Mucosa of descending colon (tissue), 3 donors: Measurements from ENCODE around the gene COA6. TPM values are rescaled to one million over a fixed set of nuclear protein-coding genes. Genes with fewer than 3 reads are reported as not detected.

Experiments
- ATAC-seq: fragments of 200-7000 bp; cut with Tn5 transposase; one replicate; pipeline ENCODE4 v1.9.1; 2020; ENCODE audit warnings: mild to moderate bottlenecking, moderate library complexity
- DNase-seq, 3 donors: peaks; one replicate each; pipeline ENCODE4 v3.0.0-alpha.2; 2020
- H3K36me3 ChIP-seq: fragments of 200-600 bp; one replicate; pipeline ENCODE4 v1.8.0; 2021; ENCODE audit warnings: low read depth, mild to moderate bottlenecking
- H3K4me1 ChIP-seq: fragments of 200-600 bp; one replicate; pipeline ENCODE4 v1.8.0; 2021; ENCODE audit warnings: low read depth, mild to moderate bottlenecking
- H3K4me3 ChIP-seq: fragments of 200-600 bp; one replicate; pipeline ENCODE4 v1.8.0; 2021; ENCODE audit warnings: mild to moderate bottlenecking
- H3K9me3 ChIP-seq: fragments of 200-600 bp; one replicate; pipeline ENCODE4 v1.8.0; 2021; ENCODE audit warnings: mild to moderate bottlenecking
- CTCF ChIP-seq: fragments of 200-600 bp; IDR thresholded peaks from one replicate; pipeline ENCODE4 v1.8.0; 2022; ENCODE audit warnings: antibody characterized with exemption, mild to moderate bottlenecking
- intact Hi-C, 2 donors: fragments of 100-400 bp; cut with DNase I in 1 of 2; cut with micrococcal nuclease in 1 of 2; formaldehyde crosslinking; loops; one replicate each; pipeline versions ENCODE4 v1.11.0 to v1.11.1; 2022; cut with DNase I, micrococcal nuclease
- total RNA-seq, 3 donors: library from RNA; stranded (reverse); fragmentation: NEBNext Ultra II Directional in 2 of 3; extraction: Animal tissue kit (Norgen Biotek cat#: 25700) in 2 of 3; gene quantifications; one replicate each; pipeline versions ENCODE4 v1.2.1 to v1.2.4, GENCODE V29; 2021 to 2023
- donor health status: DM: no; HTN: no; CAD: no; lungs with moderate emphysema.
- donor health status: DM: no; HTN: no; CAD: no.
- donor health status: DM: no; HTN: yes; CAD: no.

Gene COA6
- total RNA-seq, 3 donors from 2014 or later, result 29.6 to 33.1 (median 29.8) TPM

GRCh38 chr1:234405676-234406075 is 32.4 kb downstream of the COA6 start:
- DNase-seq, result no peak
- no peaks in the 10 kb centered on the region for H3K36me3 ChIP-seq
- H3K9me3 ChIP-seq, result no peaks in the 10 kb centered on the region
- H3K4me1 ChIP-seq, result no peaks in the 10 kb centered on the region
- ATAC-seq, result no peak
- intact Hi-C loops, result no loop called here
- no peak for TF ChIP-seq CTCF
- no peak overlapping the region for H3K4me3 ChIP-seq

GRCh38 chr1:234406871-234407270 is 33.6 kb downstream of the COA6 start:
- Histone ChIP-seq H3K4me3 (no peak overlapping the region), H3K4me1 (no peaks in the 10 kb centered on the region), H3K36me3 (no peaks in the 10 kb centered on the region), H3K9me3 (no peaks in the 10 kb centered on the region)
- DNase-seq (no peak), ATAC-seq (no peak)
- intact Hi-C loops, result no loop called here
- TF ChIP-seq CTCF, result no peak

GRCh38 chr1:234408757-234409156 is 35.5 kb downstream of the COA6 start:
- H3K4me3 ChIP-seq, result no peak overlapping the region
- ATAC-seq, result peak; percentile 54
- intact Hi-C loops, result no loop called here
- TF ChIP-seq CTCF, result no peak
- DNase-seq, result no peak
- no peaks in the 10 kb centered on the region for H3K9me3 ChIP-seq
- H3K36me3 ChIP-seq, result no peaks in the 10 kb centered on the region
- no peaks in the 10 kb centered on the region for H3K4me1 ChIP-seq

- Histone ChIP-seq H3K4me1 (no peaks in the 10 kb centered on the region), H3K9me3 (no peaks in the 10 kb centered on the region), H3K36me3 (no peaks in the 10 kb centered on the region), H3K4me3 (no peak overlapping the region)
- TF ChIP-seq CTCF, result no peak
- intact Hi-C loops, result no loop called here
- DNase-seq (no peak), ATAC-seq (no peak)
Observed at GRCh38 chr1:234409328-234409727, 36.1 kb downstream of the COA6 start.

- Histone ChIP-seq H3K4me1 (no peaks in the 10 kb centered on the region), H3K36me3 (no peaks in the 10 kb centered on the region), H3K4me3 (no peak overlapping the region), H3K9me3 (no peaks in the 10 kb centered on the region)
- no peak for TF ChIP-seq CTCF
- intact Hi-C loops, result no loop called here
- DNase-seq, result no peak
- no peak for ATAC-seq
Observed at GRCh38 chr1:234412830-234413229, 39.6 kb downstream of the COA6 start.

GRCh38 chr1:234413485-234413884 is 40.2 kb downstream of the COA6 start:
- ATAC-seq, result no peak
- no peaks in the 10 kb centered on the region for H3K9me3 ChIP-seq
- no peak for DNase-seq
- intact Hi-C loops, result no loop called here
- H3K4me1 ChIP-seq, result no peaks in the 10 kb centered on the region
- no peak for TF ChIP-seq CTCF
- H3K36me3 ChIP-seq, result no peaks in the 10 kb centered on the region
- no peak overlapping the region for H3K4me3 ChIP-seq
